PC-3 (cell line): ENCODE results near the gene TTC6. TPM values are rescaled to one million over a fixed set of nuclear protein-coding genes. Genes with fewer than 3 reads are reported as not detected.
"Not testable (repeated sequence)": the region's sequence is repeated elsewhere in the genome, so short reads cannot be mapped to it uniquely, and the experiment has no call there.

ENCODE experiments used
- ATAC-seq: fragments of 200-7000 bp; cut with Tn5 transposase; 2 replicates; pipeline ENCODE4 v1.9.1; 2020; ENCODE audit warnings: mild to moderate bottlenecking, moderate library complexity
- BruUV-seq: library from RNA; stranded (reverse); fragments of 400-500 nt; replicated peaks from 2 replicates; lab custom pipeline; 2021; lab: Mats Ljungman, UMichigan
- CTCF ChIA-PET: fragments of 300-600 bp; sonication (Branson Sonifier 250); formaldehyde crosslinking; loops from one replicate; lab custom pipeline; 2022; ENCODE audit warnings: antibody characterized with exemption; lab: Charles Lee
- POLR2A ChIA-PET: fragments of 300-600 bp; sonication (Branson Sonifier 250); formaldehyde crosslinking; loops from one replicate; lab custom pipeline; 2022; ENCODE audit warnings: antibody characterized with exemption; ENCODE audit not compliant: unreplicated experiment; lab: Charles Lee
- DNase-seq: peaks from one replicate; pipeline ENCODE4 v3.0.0-alpha.2; 2015
- H2AFZ ChIP-seq: fragments of 300-600 bp; sonication (generic); 2 replicates; pipeline ENCODE4 v1.6.0; 2016; ENCODE audit warnings: antibody characterized with exemption, low read length
- H3F3A ChIP-seq: fragments of 300-600 bp; sonication (generic); one replicate; pipeline ENCODE4 v1.6.0; 2017; ENCODE audit warnings: antibody characterized with exemption, low read length, control low read depth, mild to moderate bottlenecking; ENCODE audit not compliant: unreplicated experiment
- H3K27ac ChIP-seq: fragments of 300-600 bp; sonication (generic); 2 replicates; pipeline ENCODE4 v1.5.1; 2016; ENCODE audit warnings: mild to moderate bottlenecking, low read length
- H3K27me3 ChIP-seq: fragments of 300-600 bp; sonication (generic); 2 replicates; pipeline ENCODE4 v1.6.1; 2016; ENCODE audit warnings: low read length, mixed read lengths
- H3K36me3 ChIP-seq: fragments of 300-600 bp; sonication (generic); 2 replicates; pipeline ENCODE4 v1.6.1; 2016; ENCODE audit warnings: low read depth, mixed run types, low read length, mixed read lengths
- H3K4me1 ChIP-seq: fragments of 300-600 bp; sonication (generic); 2 replicates; pipeline ENCODE4 v1.5.1; 2016; ENCODE audit warnings: low read length; ENCODE audit not compliant: insufficient read depth
- H3K4me2 ChIP-seq: fragments of 300-600 bp; sonication (generic); 2 replicates; pipeline ENCODE4 v1.6.0; 2016; ENCODE audit warnings: low read length
- H3K4me3 ChIP-seq: fragments of 300-600 bp; sonication (generic); 2 replicates; pipeline ENCODE4 v1.5.1; 2016; ENCODE audit warnings: mild to moderate bottlenecking, low read length, mixed read lengths
- H3K79me2 ChIP-seq: fragments of 300-600 bp; sonication (generic); 2 replicates; pipeline ENCODE4 v1.6.1; 2017; ENCODE audit warnings: low read length, mixed read lengths
- H3K9ac ChIP-seq: fragments of 300-600 bp; sonication (generic); 2 replicates; pipeline ENCODE4 v1.6.0; 2016; ENCODE audit warnings: mild to moderate bottlenecking, low read length
- H3K9me2 ChIP-seq: fragments of 300-600 bp; sonication (generic); replicated peaks from 2 replicates; pipeline ENCODE4 v1.6.1; 2016; ENCODE audit warnings: mixed run types, low read length, mixed read lengths
- H3K9me3 ChIP-seq: fragments of 300-600 bp; sonication (generic); 2 replicates; pipeline ENCODE4 v1.6.1; 2016; ENCODE audit warnings: low read length, mixed read lengths
- H4K20me1 ChIP-seq: fragments of 300-600 bp; sonication (generic); 2 replicates; pipeline ENCODE4 v1.6.1; 2016; ENCODE audit warnings: low read length, mixed read lengths
- EZH2 ChIP-seq: fragments of 300-600 bp; sonication (generic); IDR thresholded peaks from one replicate; pipeline ENCODE4 v1.6.1; 2017; ENCODE audit warnings: antibody characterized with exemption, mild to moderate bottlenecking, low read length; ENCODE audit not compliant: unreplicated experiment
- EZH2phosphoT487 ChIP-seq: fragments of 300-600 bp; sonication (generic); IDR thresholded peaks from 2 replicates; pipeline ENCODE4 v1.6.1; 2018; ENCODE audit warnings: mild to moderate bottlenecking, antibody characterized with exemption, low read length, borderline replicate concordance
- intact Hi-C: fragments of 100-400 bp; cut with micrococcal nuclease; formaldehyde crosslinking; loops from 2 replicates; pipeline ENCODE4 v1.9.0; 2023
- total RNA-seq: library from RNA; depleted of rRNA; stranded (reverse); fragments of >200 nt; gene quantifications from 2 replicates; pipeline ENCODE4 v1.2.3, GENCODE V29; 2014
- TF ChIP-seq, protein P1 (sequence below): fragments of 300-600 bp; sonication (generic); conservative IDR thresholded peaks from 2 replicates; pipeline ENCODE4 v1.5.1; 2017; ENCODE audit warnings: antibody characterized with exemption, low read depth, mild to moderate bottlenecking, low read length

The TTC6 gene
- total RNA-seq, 1 experiment from 2014 or later: 13.4 TPM

DNA sequence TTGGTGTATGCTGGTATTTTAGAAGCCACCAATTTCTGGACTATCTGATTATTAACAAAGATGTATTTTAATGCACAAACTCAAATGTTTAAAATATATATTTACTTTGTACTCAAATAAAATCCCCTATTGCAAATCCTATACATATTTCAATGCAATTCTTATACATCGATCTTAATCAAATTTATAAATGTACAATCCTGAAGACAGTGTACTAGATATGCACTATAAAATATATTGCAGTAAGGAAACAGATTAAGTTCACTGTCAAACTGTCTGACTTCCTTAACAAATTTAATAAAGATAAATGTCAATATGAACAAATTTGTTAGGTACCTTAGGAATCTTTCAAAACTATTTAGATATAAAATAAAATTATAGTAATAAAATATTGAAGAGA lies 44.3 kb upstream of the TTC6 start:
- H3K9ac ChIP-seq: peak overlapping the region; percentile 23; the same call in 1 of the 2 replicates
- no peaks in the 10 kb centered on the region for H3K9me2 ChIP-seq
- CTCF ChIA-PET: interaction anchor here (0.6 kb wide), 1 partner anchor 306 kb away, joined by 3 read pairs; no protein-coding TSS in a partner anchor
- intact Hi-C loops: no loop called here
- no peak overlapping the region for H3K4me3 ChIP-seq
- peaks cover 38% of the 10 kb centered on the region for H3K4me1 ChIP-seq
- no peak overlapping the region for H2AFZ ChIP-seq
- DNase-seq: no peak
- no peaks in the 10 kb centered on the region for H3F3A ChIP-seq
- no peaks in the 10 kb centered on the region for H4K20me1 ChIP-seq
- H3K79me2 ChIP-seq: no peaks in the 10 kb centered on the region
- ATAC-seq: no peak
- no peaks in the 10 kb centered on the region for H3K27me3 ChIP-seq
- H3K36me3 ChIP-seq: no peaks in the 10 kb centered on the region; the same call in 1 of the 2 replicates
- peak overlapping the region; percentile 60 for H3K4me2 ChIP-seq
- TF ChIP-seq EZH2phosphoT487: no peak
- no peak for TF ChIP-seq EZH2
- TF ChIP-seq, protein P1, sequence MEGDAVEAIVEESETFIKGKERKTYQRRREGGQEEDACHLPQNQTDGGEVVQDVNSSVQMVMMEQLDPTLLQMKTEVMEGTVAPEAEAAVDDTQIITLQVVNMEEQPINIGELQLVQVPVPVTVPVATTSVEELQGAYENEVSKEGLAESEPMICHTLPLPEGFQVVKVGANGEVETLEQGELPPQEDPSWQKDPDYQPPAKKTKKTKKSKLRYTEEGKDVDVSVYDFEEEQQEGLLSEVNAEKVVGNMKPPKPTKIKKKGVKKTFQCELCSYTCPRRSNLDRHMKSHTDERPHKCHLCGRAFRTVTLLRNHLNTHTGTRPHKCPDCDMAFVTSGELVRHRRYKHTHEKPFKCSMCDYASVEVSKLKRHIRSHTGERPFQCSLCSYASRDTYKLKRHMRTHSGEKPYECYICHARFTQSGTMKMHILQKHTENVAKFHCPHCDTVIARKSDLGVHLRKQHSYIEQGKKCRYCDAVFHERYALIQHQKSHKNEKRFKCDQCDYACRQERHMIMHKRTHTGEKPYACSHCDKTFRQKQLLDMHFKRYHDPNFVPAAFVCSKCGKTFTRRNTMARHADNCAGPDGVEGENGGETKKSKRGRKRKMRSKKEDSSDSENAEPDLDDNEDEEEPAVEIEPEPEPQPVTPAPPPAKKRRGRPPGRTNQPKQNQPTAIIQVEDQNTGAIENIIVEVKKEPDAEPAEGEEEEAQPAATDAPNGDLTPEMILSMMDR: no peak
- POLR2A ChIA-PET: interaction anchor here (1.1 kb wide), 1 partner anchor 37 kb away, joined by 4 read pairs; no protein-coding TSS in a partner anchor
- BruUV-seq: no TSS peak
- peak overlapping the region; percentile 33 for H3K27ac ChIP-seq
- no peaks in the 10 kb centered on the region for H3K9me3 ChIP-seq

DNA sequence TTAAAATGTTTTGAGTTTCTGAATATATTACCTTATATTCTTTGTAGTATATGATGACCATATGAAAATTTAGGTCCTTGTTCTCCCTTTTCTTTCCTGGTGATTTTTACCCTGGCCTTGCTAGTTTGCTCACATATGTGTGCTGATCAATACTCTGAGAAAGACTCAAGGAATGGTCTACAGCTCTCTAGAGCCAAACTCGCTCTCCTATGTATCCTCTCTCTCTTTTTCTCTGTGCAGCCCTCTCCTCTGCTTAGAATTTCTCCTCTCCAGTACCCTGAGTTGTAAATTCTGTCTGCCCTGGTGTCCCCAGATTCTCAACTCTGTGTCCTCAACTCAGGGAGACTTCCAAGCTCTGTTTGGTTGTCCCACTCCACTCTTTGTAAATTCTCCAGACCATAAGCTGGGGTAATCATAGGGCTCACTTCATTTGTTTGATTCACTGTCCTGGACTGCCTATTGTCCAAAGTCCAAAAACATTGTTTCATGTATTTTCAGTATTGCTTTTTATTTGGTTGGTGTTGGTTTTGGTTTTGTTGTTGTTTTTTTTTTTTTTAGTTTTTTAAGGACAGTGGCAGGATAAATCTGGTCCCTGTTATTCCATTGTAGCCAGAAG lies 41.4 kb upstream of the TTC6 start:
- H3K9ac ChIP-seq: no peak overlapping the region
- POLR2A ChIA-PET: no interaction called here
- H3K27me3 ChIP-seq: no peaks in the 10 kb centered on the region
- H3K4me3 ChIP-seq: no peak overlapping the region
- H2AFZ ChIP-seq: no peak overlapping the region
- CTCF ChIA-PET: no interaction called here
- no peak overlapping the region for H3K27ac ChIP-seq
- intact Hi-C loops: no loop called here
- H3K79me2 ChIP-seq: no peaks in the 10 kb centered on the region
- no peak overlapping the region for H3K4me2 ChIP-seq
- no peak for DNase-seq
- ATAC-seq: no peak
- H4K20me1 ChIP-seq: no peaks in the 10 kb centered on the region
- H3K9me2 ChIP-seq: no peaks in the 10 kb centered on the region
- H3K9me3 ChIP-seq: no peaks in the 10 kb centered on the region
- no peaks in the 10 kb centered on the region for H3F3A ChIP-seq
- no TSS peak for BruUV-seq
- peaks cover 10% of the 10 kb centered on the region; the same call in 1 of the 2 replicates for H3K36me3 ChIP-seq
- no peak for TF ChIP-seq EZH2phosphoT487
- TF ChIP-seq, protein P1: no peak
- TF ChIP-seq EZH2: no peak
- peaks cover 10% of the 10 kb centered on the region for H3K4me1 ChIP-seq

DNA sequence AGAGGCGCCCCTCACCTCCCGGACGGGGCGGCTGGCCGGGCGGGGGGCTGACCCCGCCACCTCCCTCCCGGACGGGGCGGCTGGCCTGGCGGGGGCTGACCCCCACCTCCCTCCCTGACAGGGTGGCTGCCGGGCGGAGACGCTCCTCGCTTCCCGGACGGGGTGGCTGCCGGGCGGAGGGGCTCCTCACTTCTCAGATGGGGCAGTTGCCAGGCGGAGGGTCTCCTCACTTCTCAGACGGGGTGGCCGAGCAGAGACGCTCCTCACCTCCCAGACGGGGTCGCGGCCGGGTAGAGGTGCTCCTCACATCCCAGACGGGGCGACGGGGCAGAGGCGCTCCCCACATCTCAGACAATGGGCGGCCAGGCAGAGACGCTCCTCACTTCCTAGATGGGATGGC lies 39.8 kb upstream of the TTC6 start:
- H3K4me3 ChIP-seq, H3K79me2 ChIP-seq, BruUV-seq, POLR2A ChIA-PET, H4K20me1 ChIP-seq, H3K9me3 ChIP-seq, DNase-seq, H3K27me3 ChIP-seq, ATAC-seq, H3K9ac ChIP-seq, CTCF ChIA-PET, H3F3A ChIP-seq, H2AFZ ChIP-seq, H3K4me2 ChIP-seq, H3K9me2 ChIP-seq, intact Hi-C loops, H3K4me1 ChIP-seq, H3K27ac ChIP-seq: not testable (repeated sequence)
- peaks cover 10% of the 10 kb centered on the region; the same call in 1 of the 2 replicates for H3K36me3 ChIP-seq
